Measurements from ENCODE around the gene ZNF580.
A peak's percentile ranks its signal among the peaks of the same experiment; 100 is the strongest.

The ZNF580 gene

GRCh38 chr19:55594996-55595545 is 45.7 kb upstream of the ZNF580 start:
- no peaks in the 10 kb centered on the region for H3K4me1 ChIP-seq (ENCODE audit: insufficient read depth, poor library complexity, severe bottlenecking)
- TF ChIP-seq, protein P1, sequence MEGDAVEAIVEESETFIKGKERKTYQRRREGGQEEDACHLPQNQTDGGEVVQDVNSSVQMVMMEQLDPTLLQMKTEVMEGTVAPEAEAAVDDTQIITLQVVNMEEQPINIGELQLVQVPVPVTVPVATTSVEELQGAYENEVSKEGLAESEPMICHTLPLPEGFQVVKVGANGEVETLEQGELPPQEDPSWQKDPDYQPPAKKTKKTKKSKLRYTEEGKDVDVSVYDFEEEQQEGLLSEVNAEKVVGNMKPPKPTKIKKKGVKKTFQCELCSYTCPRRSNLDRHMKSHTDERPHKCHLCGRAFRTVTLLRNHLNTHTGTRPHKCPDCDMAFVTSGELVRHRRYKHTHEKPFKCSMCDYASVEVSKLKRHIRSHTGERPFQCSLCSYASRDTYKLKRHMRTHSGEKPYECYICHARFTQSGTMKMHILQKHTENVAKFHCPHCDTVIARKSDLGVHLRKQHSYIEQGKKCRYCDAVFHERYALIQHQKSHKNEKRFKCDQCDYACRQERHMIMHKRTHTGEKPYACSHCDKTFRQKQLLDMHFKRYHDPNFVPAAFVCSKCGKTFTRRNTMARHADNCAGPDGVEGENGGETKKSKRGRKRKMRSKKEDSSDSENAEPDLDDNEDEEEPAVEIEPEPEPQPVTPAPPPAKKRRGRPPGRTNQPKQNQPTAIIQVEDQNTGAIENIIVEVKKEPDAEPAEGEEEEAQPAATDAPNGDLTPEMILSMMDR (IDR thresholded peaks at IDR 0.05; ENCODE audit: poor library complexity, severe bottlenecking): no peak
- H3K27ac ChIP-seq (ENCODE audit: poor library complexity, severe bottlenecking): no peak overlapping the region
- no peaks in the 10 kb centered on the region for H3K27me3 ChIP-seq (ENCODE audit: insufficient read depth, poor library complexity, severe bottlenecking)
- H3K9me3 ChIP-seq (ENCODE audit: severe bottlenecking): no peaks in the 10 kb centered on the region
- no peak for DNase-seq (ENCODE audit: low spot score)
- no peak overlapping the region for H3K4me3 ChIP-seq (ENCODE audit: severe bottlenecking)
- peaks cover 24% of the 10 kb centered on the region for H3K36me3 ChIP-seq (ENCODE audit: low read depth)
- ATAC-seq (ENCODE audit: low read depth): no peak

DNA sequence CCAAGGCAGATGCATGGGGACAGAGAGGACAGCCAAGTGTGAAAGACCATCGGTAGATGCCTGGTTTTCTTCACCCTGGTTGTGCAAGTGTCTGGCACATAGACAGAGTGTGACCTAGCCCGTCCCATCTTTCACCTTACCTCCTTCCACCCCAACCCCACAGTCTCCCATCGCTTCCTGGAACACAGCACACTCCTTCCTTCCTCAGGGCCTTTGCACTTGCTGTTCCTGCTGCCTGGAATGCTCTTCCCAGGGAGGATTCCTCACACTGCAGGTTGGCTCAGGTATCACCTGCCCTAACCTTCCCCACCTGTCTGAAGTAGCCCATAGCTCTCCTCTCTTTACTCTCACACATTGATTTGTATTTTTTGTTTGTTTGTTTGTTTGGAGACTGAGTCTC is 44.5 kb upstream of the ZNF580 start:
- no peak overlapping the region for H3K4me3 ChIP-seq (ENCODE audit: severe bottlenecking)
- H3K9me3 ChIP-seq (ENCODE audit: severe bottlenecking): no peaks in the 10 kb centered on the region
- ATAC-seq (ENCODE audit: low read depth): no peak
- H3K27me3 ChIP-seq (ENCODE audit: insufficient read depth, poor library complexity, severe bottlenecking): no peaks in the 10 kb centered on the region
- H3K4me1 ChIP-seq (ENCODE audit: insufficient read depth, poor library complexity, severe bottlenecking): peaks cover 7% of the 10 kb centered on the region
- DNase-seq (ENCODE audit: low spot score): no peak
- peaks cover 24% of the 10 kb centered on the region for H3K36me3 ChIP-seq (ENCODE audit: low read depth)
- TF ChIP-seq, protein P1 (IDR thresholded peaks at IDR 0.05; ENCODE audit: poor library complexity, severe bottlenecking): no peak
- H3K27ac ChIP-seq (ENCODE audit: poor library complexity, severe bottlenecking): no peak overlapping the region

DNA sequence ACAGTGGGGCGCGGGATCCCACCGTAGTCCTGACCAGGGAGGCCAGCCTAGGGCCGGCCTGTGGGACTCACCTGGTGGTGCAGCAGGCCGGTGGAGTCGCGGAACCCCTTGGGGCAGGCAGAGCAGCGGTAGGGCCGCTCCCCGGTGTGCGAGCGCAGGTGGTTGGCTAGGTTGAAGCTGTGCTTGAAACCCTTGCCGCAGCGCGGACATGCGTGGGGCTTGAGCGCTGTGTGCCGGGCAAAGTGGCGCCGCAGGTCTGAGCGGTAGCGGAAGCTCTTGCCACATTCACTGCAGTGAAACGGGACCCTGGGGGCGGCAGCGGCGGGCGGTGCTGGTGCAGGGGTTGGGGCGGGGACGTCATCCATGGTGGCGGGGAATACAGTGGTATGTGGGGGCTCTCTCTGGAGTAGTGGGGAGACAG is 43.3 kb upstream of the ZNF580 start:
- H3K4me3 ChIP-seq (ENCODE audit: severe bottlenecking): no peak overlapping the region
- no peak for DNase-seq (ENCODE audit: low spot score)
- H3K36me3 ChIP-seq (ENCODE audit: low read depth): peaks cover 24% of the 10 kb centered on the region
- H3K9me3 ChIP-seq (ENCODE audit: severe bottlenecking): no peaks in the 10 kb centered on the region
- no peaks in the 10 kb centered on the region for H3K27me3 ChIP-seq (ENCODE audit: insufficient read depth, poor library complexity, severe bottlenecking)
- H3K27ac ChIP-seq (ENCODE audit: poor library complexity, severe bottlenecking): no peak overlapping the region
- peaks cover 9% of the 10 kb centered on the region for H3K4me1 ChIP-seq (ENCODE audit: insufficient read depth, poor library complexity, severe bottlenecking)
- TF ChIP-seq, protein P1 (IDR thresholded peaks at IDR 0.05; ENCODE audit: poor library complexity, severe bottlenecking): no peak
- no peak for ATAC-seq (ENCODE audit: low read depth)

- Histone ChIP-seq H3K9me3 (ENCODE audit: severe bottlenecking) (no peaks in the 10 kb centered on the region), H3K36me3 (ENCODE audit: low read depth) (peaks cover 24% of the 10 kb centered on the region), H3K4me3 (ENCODE audit: severe bottlenecking) (no peak overlapping the region), H3K27me3 (ENCODE audit: insufficient read depth, poor library complexity, severe bottlenecking) (no peaks in the 10 kb centered on the region), H3K4me1 (ENCODE audit: insufficient read depth, poor library complexity, severe bottlenecking) (peaks cover 9% of the 10 kb centered on the region), H3K27ac (ENCODE audit: poor library complexity, severe bottlenecking) (no peak overlapping the region)
- TF ChIP-seq, protein P1 (IDR thresholded peaks at IDR 0.05; ENCODE audit: poor library complexity, severe bottlenecking): no peak
- DNase-seq (ENCODE audit: low spot score) (no peak), ATAC-seq (ENCODE audit: low read depth) (no peak)
These were observed 42.8 kb upstream of the ZNF580 start for GRCh38 chr19:55598034-55598433.

DNA sequence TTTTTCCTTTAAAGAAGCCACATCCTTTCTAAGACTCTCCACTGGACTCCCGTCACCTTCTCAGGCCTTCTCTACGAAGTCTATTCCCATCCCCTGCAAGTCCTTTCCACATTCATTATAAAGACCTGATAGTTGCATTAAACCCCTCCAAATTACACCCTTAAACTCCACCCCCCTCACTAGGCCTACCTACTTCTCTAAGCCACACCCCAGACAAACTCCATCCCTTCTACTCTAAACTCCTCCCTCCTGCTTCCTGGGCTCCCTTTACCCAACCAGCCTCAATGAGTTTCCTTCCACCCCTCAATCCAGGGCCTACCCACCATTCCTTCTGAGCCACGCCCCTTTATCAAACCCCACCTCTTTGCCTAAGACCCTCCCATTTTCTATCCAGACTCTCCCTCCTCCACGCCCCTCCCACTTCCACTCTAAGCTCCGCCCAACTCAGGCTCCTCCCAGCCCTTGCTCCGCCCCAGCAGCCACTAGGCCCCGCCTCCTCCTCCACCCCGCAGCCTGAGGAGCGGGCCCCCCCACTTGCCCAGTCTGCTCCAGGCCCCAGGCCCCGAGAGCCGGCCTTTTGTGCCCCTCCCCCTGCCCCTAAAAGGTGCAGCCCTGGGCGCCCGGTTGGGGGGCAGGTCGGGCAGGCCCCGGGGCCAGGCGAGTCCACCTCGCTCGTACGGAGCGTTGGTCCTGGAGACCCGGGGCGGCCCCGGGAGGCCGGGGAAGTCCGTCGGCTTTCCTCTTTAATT is 41.9 kb upstream of the ZNF580 start:
- Histone ChIP-seq H3K27me3 (ENCODE audit: insufficient read depth, poor library complexity, severe bottlenecking) (no peaks in the 10 kb centered on the region), H3K36me3 (ENCODE audit: low read depth) (peaks cover 24% of the 10 kb centered on the region), H3K4me3 (ENCODE audit: severe bottlenecking) (peak overlapping the region; percentile 67), H3K9me3 (ENCODE audit: severe bottlenecking) (no peaks in the 10 kb centered on the region), H3K4me1 (ENCODE audit: insufficient read depth, poor library complexity, severe bottlenecking) (peaks cover 9% of the 10 kb centered on the region), H3K27ac (ENCODE audit: poor library complexity, severe bottlenecking) (peak overlapping the region; percentile 83)
- TF ChIP-seq, protein P1 (IDR thresholded peaks at IDR 0.05; ENCODE audit: poor library complexity, severe bottlenecking): no peak
- ATAC-seq (ENCODE audit: low read depth) (peak; percentile 63), DNase-seq (ENCODE audit: low spot score) (peak; percentile 88)

Measured in RWPE2 (cell line).